Measurements from ENCODE around the gene SH3RF3. TPM values are rescaled to one million over a fixed set of nuclear protein-coding genes. Genes with fewer than 3 reads are reported as not detected.

SH3RF3 gene
- total and polyA plus RNA-seq, 2 of the 13 experiments (the other 11 are each of a cell fraction or from before 2014, with no cell fraction given): 0.04 TPM; not detected in 1

- TF ChIP-seq ZNF564 (CRISPR knock-in tag; IDR thresholded peaks at IDR 0.05) (no peak), HMGA1 (CRISPR knock-in tag; conservative IDR thresholded peaks at IDR 0.05) (no peak), KAT2B (IDR thresholded peaks at IDR 0.05; ENCODE audit: borderline replicate concordance, low read depth, low read length) (no peak)
Observed at GRCh38 chr2:109458512-109458911, 329.5 kb downstream of the SH3RF3 start (continued).

GRCh38 chr2:109459485-109459884 lies 330.5 kb downstream of the SH3RF3 start:
- H3K9me3 ChIP-seq (ENCODE audit: low read length): no peaks in the 10 kb centered on the region
- intact Hi-C loops (cut with micrococcal nuclease; ENCODE audit: unreplicated experiment): no loop called here
- no TSS peak for BruUV-seq (replicated peaks)
- H3K27me3 ChIP-seq (ENCODE audit: control insufficient read depth in 1 of 2, insufficient read depth in 2 of 2, low read length in 2 of 2): no peaks in the 10 kb centered on the region
- ChIA-PET CTCF (ENCODE audit: low intra/inter-chr PET ratio, low total read pairs) (no interaction called here), POLR2A (no interaction called here)
- H3K4me2 ChIP-seq (ENCODE audit: low read depth, low read length): no peak overlapping the region
- H4K20me1 ChIP-seq (ENCODE audit: insufficient read depth, low read length): no peaks in the 10 kb centered on the region
- H3K4me1 ChIP-seq (ENCODE audit: insufficient read depth, low read length): no peaks in the 10 kb centered on the region
- no peak overlapping the region for H3K9ac ChIP-seq (ENCODE audit: insufficient read depth, low read depth, low read length)
- no peak for FAIRE-seq
- WGBS (ENCODE audit: low lambda C conversion rate): 29% methylated on average over 6 of the region's 6 CpGs
- H3K4me3 ChIP-seq (replicated peaks in 1 of 3; ENCODE audit: insufficient read depth in 1 of 3, low read depth in 2 of 3, low read length in 3 of 3): no peak overlapping the region
- H3K36me3 ChIP-seq (replicated peaks in 1 of 2; ENCODE audit: control insufficient read depth in 1 of 2, insufficient read depth in 2 of 2, low read length in 2 of 2): no peaks in the 10 kb centered on the region
- no peak overlapping the region for H3K27ac ChIP-seq (ENCODE audit: extremely low read length, insufficient read depth, low read length)
- DNase-seq (ENCODE audit: low spot score): no peak
- no peaks in the 10 kb centered on the region for H3K79me2 ChIP-seq (ENCODE audit: insufficient read depth, low read length)
- H2AFZ ChIP-seq (ENCODE audit: low read length): no peak overlapping the region
- no peak for ATAC-seq
- in situ Hi-C loops (cut with HindIII; ENCODE audit: extremely low pct_ligation_motif_present, low pct_unique_long_range_greater_than_20kb): no loop called here
- no peak for TF ChIP-seq NR3C1 (CRISPR knock-in tag; IDR thresholded peaks at IDR 0.05)
- TF ChIP-seq ZHX1 (CRISPR knock-in tag; IDR thresholded peaks at IDR 0.05; ENCODE audit: low read depth): no peak
- no peak for TF ChIP-seq HDAC1 (CRISPR knock-in tag; IDR thresholded peaks at IDR 0.05)
- TF ChIP-seq ESRRA (CRISPR knock-in tag; IDR thresholded peaks at IDR 0.05; ENCODE audit: low read depth): no peak
- TF ChIP-seq IRF9 (CRISPR knock-in tag; IDR thresholded peaks at IDR 0.05; ENCODE audit: borderline replicate concordance): no peak
- TF ChIP-seq KAT2B (IDR thresholded peaks at IDR 0.05; ENCODE audit: borderline replicate concordance, low read depth, low read length): no peak
- no peak for TF ChIP-seq KLF13 (CRISPR knock-in tag; IDR thresholded peaks at IDR 0.05)
- no peak for TF ChIP-seq NAIF1 (CRISPR knock-in tag; IDR thresholded peaks at IDR 0.05; ENCODE audit: borderline replicate concordance)
- TF ChIP-seq ZNF343 (CRISPR knock-in tag; IDR thresholded peaks at IDR 0.05): no peak
- TF ChIP-seq MED1 (CRISPR knock-in tag; IDR thresholded peaks at IDR 0.05): no peak
- no peak for TF ChIP-seq NR2C2 (CRISPR knock-in tag; IDR thresholded peaks at IDR 0.05; ENCODE audit: borderline replicate concordance)
- TF ChIP-seq SKIL (CRISPR knock-in tag; IDR thresholded peaks at IDR 0.05; ENCODE audit: borderline replicate concordance): no peak
